ENCODE results near the gene DHH. TPM values are rescaled to one million over a fixed set of nuclear protein-coding genes. Genes with fewer than 3 reads are reported as not detected.

Gene DHH
- total RNA-seq, 1 experiment from 2014 or later = not detected

DNA sequence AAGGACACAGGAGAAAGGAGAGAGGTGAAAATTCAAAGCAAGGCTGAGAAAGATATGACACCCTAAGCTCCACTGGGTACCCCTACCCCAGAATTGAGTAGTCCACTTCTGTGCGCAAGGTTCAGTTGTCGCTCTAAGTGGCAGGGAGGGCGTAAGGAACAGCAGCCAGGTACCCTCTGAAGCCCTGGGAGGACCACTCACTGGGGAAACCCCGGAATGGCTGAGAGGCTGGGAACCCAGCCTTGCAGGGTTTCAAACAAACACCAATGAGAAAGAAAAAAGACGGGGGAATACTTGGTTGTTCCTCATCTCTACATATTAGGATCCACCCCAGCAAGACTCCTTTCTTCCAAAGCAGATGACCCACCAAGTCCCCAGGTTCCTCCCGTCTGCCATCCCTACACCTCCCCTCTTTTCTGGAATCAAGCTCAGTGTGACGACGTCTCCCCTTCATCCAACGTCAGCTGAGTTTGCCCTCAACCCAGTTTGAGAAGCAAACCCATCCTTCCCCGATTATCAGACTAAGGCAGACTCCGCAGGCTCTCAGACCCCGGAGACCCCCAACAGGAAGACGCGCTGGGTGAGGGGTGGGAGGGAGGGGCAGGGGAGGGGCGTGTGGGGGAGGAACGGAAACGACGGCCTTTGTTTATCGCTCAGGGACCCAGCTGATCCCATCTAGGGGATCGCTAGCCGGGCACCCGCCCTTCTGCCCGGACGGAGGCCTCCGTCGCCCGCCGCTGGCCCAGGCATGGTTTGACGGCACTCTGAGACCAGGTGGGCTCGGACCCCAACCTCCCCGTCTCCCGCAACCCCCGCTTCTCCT, 15.3 kb upstream of the DHH start:
- DNase-seq (ENCODE audit: low read depth) = no peak

DNA sequence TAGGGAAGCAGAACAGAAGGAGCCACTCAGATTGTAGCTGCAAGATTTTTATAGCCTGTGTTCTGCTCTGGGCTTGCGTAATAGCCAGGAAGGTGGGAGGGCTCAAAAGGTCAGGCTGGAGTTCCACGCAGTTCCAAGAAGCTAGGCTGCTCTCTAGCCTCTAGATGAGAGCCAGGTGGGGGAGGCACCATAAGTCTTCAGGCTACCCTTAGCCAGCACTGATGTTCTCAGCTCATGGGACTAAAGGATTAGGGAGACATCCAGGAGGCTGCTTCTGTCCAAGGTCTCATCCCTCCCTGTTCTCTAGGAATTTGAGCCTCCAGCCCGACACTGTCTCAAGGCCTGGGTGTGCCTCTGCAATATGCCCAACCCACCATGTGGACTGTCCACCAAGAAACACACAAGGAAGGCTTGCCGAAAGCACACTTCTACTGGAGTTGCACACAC, 14.4 kb upstream of the DHH start:
- DNase-seq (ENCODE audit: low read depth) = no peak

DNA sequence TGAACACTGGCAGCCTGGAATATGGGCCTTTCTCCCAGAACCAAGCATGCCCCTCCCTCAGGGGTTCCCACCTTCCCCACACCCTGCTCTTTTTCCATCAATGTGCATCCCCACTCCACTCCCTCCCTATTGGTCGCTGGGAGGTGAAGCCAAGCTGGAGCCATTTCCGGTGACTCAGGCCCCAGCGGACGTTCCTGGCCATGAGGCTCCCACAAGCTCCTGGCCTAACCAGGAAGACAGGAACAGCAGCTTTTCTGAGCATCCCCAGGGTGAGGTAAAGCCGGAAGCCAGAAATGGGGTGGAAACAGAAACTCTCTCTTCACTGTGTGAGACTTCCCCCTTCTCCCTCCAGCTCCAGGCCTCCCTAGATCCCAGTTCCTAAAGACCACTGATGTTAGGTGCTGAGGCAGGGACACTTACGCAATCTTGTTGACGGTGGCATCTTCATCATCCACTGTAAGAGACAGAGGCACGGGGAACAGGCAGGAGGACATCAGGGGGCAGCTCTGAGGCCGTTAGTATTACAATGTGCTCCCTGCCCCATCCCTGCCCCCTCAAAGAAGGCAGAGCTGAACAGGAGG, 11.0 kb upstream of the DHH start:
- peak; percentile 9 for DNase-seq (ENCODE audit: low read depth)

DNA sequence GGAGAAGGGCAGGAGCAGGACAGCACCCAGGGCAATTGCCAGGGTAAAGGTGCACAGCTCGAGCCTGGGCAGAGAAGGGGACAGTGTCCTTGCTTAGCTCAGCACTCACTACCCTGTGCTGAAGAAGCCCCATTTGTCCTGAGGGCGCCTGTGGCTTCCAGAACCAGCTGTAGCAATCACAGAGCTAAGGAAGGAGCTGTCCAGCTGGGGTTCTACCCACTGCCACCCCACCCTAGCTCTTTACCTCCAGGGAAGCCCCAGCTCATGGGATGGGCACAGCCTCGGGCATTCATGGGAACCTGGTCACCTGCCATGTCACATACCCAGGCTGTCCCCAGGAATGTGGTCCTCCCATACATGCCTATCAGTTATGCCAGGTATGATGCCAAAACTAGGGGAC, 10.2 kb upstream of the DHH start:
- DNase-seq (ENCODE audit: low read depth) = no peak

DNA sequence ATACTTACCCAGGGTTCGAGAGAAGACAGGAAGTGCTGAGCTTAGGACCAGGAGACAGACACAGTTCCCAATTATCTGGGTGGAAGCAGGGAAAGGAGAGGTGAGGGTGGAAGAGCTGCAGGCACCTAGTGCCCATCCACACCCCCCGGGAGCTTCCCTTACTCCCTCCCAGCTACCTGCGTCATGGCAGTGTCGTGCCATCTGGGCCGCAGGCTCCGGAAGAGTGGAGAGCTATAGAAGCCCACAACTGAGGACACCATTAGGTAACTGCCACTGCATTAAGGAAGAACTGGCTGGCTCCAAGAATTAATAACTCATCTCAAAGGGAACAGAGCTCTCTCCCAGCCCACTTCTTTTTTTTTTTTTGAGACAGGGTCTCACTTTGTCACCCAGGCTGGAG, 5.8 kb upstream of the DHH start:
- no peak for DNase-seq (ENCODE audit: low read depth)

DNA sequence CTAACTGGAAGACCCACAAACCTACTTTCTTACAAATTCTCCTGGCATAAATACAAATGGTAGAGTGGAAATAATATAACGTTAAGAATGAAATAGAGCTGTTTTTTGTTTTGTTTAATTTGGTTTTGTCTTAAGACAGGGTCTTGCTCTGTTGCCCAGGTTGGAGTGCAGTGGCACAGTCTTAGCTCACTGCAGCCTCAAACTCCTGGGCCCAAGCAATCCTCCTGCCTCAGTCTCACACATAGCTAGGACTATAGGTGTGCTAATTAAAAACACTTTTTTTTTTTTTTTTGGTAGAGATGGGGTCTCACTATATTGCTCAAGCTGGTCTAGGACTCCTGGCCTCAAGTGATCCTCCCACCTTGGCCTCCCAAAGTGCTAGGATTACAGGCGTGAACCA, 4.1 kb upstream of the DHH start:
- no peak for DNase-seq (ENCODE audit: low read depth)

DNA sequence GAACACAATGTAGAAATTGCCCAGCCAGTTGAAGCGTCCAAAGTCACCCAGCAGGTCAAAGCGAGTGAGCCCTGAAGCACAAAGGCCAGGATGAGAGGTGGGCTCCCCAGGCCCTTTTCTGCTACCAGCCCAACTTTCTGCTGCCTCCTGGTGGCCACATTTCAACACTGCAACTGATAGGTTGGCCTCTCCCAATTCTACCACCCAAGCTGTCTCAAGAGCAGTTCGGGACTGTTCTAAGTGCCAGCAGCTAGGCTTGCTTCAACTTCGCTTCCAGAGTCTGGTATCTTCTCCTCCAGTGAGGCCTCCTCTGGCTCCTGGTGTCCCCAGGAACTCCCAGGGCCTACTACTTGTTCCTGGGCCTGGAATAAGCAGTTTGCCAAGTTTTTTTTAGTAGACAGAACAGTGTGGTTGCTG, 3.4 kb upstream of the DHH start:
- DNase-seq (ENCODE audit: low read depth) = peak; percentile 25

DNA sequence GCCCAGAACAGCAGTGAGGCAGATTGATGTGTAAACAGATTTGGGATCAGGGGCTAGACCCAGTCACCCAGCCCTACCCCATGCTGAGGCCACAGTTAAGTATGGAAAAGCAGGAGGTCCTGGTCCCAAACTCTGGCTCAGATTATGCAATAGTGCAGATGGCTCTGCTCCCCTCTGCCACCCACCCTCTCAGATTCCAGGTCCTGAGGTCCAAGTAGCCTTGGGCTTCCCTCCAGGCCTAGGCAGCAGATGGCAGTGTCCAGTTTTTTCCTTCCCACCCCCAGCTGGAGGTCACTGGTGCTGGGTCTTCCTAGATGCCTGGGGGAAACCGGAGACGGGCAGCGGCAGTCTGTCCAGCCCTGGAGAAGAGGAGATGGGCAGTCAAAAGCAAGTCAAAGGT, 2.8 kb upstream of the DHH start:
- no peak for DNase-seq (ENCODE audit: low read depth)

DNA sequence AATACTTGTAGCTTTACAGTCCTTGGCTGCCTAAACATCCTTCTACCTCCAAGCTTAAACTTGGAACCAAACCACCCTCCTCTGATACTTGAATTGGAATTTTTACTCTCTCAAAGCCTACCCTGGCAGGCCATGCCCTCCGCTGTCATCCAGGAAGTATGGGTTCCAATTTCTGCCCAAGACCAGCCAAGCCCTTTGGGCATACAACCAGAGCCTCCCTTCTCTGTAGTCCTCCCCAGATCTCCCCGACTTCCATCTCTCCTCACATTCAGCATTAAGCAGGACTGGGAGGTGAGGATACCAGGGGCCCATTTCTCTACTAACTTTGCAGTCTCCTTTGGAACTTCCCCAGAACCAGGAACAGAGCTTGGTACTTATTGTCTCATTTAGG, 369 bp upstream of the DHH start:
- peak; percentile 20 for DNase-seq (ENCODE audit: low read depth)

DNA sequence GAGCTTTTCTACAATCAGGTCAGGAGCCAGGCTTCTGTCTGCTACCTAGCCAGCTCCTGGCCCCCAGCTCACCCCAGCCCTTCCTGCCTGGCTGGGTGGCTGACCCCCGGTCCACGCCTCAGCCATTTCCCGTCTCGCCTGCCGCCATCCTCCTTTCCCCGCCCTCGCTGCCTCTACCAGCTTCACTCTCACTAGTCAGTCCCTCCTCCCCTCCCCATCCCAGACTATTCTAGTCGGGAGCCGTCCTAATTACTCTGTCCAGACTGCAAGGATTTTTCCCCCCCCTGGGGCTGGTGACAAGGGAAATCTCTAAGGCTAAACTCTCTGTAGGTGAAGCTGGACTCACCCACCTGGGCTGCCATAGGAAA, 825 bp downstream of the DHH start:
- no peak for DNase-seq (ENCODE audit: low read depth)

DNA sequence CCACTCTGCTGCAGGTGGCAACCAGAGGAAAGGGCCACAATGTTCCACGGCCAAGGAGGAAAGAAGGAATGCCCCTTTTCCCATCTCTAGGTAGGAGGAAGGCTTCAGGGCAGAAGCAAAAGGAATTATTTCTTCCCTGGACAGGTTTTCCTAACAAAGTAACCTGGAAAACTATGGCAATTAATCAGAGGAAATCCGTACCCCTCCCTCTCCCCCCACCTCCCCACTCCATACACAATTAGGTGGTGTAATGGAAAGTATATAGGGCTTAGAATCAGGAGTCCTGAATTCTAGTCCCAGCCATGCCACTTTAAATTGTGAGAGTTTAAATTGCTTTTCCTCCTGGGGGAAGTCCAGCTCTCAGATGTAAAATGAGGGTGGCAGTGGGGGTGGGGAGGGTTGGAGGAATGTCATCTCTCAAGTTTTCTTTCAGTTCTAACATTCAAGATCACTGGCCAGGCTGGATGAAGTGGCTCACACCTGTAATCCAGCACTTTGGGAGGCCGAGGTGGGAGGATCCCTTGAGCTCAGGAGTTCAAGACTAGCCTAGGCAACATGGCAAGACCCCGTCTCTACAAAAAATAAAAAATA, 1.7 kb downstream of the DHH start:
- DNase-seq (ENCODE audit: low read depth) = no peak

DNA sequence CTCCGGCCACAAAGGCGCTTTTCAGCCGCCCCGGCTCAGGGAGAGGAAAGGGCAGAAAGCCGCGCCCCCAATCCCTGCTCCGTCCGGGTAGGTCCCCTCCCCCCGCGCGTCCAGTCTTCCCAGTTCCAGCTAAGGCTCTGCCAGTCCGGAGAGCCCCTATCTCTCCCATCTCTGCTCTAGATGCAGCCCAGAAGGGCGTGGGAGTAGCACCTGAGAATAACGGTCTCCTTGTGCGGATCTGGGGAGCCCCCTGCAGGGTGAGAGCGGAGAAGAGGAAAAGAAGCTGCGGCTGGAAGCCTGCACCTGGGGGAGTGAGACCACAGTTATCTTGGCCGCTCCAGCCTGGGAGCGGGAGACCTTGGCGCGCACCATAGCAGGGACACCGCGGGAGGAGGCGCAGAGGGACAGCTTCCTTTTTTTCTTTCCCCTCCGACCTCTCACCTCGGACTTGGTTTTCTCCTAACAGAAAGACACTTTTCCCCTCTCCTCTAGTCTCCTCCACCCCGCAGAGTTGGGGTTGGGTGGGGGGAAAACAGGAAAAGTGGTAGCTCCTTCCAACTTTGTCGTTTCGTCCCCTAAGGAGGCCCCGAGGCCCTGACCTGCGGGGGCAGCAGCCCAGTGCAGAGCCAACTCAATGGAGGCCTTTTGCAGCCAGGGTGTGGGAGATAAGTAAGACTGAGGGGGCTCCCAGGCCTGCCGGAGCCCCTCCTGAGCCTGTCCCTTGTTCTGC, 2.4 kb downstream of the DHH start:
- peak; percentile 62 for DNase-seq (ENCODE audit: low read depth)

DNA sequence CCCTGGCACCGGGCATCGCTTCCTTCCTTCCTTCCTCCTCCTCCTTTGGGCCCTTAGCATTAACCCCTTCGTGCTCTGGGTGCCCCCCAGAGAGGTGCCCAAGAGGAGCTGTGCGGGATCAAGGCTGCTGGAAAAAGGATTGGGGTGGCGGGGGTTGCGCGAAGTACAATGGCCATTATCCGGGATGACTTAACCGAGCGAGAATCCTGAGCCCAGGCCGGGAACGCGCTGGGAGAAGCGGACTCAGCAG, 2.8 kb downstream of the DHH start:
- DNase-seq (ENCODE audit: low read depth) = no peak

DNA sequence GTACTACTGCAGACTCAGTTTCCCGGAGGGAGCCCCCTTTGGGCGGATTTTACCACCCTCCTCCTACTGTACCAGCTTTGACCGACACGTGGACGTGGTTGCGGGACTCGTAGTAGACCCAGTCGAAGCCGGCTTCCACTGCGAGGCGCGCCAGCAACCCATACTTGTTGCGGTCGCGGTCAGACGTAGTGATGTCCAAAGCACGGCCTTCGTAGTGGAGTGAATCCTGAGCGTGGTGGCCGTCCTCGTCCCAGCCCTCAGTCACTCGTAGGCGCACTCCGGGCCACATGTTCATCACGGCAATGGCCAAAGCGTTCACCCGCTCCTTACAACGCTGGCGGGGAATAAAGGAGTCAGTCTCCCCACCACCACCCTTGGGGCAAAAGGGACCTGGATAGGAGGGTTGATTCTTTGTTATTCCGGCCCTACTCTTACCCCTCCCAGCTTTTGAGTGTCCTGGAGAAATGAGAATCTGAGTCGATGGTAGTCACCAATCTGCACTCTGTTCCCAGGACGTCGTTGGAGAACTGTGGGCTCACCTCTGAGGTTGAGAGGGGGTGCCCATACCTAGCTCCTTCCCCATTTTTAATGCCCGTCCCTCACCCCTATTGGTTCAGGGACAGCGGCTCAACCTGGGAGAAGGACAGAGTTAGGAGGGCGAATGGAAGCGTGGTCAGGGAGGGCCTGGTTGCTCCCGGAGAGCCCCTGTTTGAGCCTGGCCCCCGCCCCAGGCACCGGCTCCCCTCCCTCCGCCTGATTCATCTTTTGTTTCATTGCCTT, 3.4 kb downstream of the DHH start:
- DNase-seq (ENCODE audit: low read depth) = no peak

DNA sequence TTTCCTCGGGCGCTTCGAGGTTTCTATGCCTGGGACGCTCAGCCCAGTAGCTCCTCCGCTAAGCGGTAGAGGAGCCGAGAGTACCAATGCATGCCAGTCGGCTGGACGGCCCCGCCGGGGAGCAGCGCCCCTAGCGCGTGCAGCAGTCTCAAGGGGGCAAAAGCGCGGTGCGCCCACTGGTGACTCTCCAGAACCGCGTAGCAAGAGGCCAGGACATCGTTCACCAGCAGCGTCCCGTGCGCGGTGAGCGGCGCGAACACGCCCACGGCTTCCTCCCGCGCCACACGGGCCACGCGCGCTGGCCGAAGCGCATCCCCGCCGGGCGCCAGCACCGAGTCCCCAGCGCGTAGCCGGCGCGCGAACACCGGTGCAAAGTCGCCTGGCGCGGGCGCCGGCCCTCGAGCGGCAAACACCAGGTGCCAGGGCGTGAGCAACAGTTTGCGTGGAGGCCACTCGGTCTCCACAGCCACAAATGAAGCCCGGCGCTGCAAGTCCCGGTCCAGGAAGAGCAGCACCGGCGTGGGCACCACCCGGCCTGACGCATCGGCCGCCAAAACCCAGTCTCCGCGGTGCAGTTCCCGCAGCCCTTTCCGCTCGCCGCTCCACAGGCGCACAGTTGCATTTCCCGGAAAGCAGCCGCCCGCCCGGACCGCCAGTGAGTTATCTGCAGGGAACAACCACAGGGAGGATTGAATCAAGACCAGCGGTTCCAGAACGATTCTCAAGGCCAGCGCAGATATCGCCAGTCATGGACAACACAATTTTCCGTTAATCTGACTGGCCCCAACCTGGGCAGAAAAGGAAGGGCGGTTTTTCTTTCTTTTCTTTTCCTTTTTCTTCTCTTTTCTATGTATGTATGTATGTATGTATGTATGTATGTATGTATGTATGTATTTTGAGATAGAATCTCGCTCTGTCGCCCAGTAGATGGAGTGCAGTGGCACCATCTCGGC, 4.5 kb downstream of the DHH start:
- peak; percentile 42 for DNase-seq (ENCODE audit: low read depth)

DNA sequence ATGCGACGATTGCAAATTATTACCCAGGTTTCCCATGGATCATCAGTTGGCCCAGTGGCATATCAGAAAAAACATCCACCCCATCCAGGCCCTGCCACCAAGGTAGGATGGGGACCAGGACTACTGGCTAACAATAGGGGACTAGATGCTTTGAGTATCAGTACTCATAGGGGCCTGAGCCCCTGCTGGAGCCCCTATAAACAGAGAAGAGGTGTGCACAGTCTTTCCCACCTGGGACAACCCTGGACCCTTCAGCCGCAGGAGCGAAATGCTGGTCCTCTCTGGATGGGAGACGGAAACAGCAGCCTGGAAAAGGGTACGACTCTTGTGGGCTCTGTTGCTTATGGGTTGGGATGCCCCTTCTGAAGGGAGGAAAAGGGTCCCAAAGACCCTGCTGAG, 5.7 kb downstream of the DHH start:
- DNase-seq (ENCODE audit: low read depth) = no peak

DNA sequence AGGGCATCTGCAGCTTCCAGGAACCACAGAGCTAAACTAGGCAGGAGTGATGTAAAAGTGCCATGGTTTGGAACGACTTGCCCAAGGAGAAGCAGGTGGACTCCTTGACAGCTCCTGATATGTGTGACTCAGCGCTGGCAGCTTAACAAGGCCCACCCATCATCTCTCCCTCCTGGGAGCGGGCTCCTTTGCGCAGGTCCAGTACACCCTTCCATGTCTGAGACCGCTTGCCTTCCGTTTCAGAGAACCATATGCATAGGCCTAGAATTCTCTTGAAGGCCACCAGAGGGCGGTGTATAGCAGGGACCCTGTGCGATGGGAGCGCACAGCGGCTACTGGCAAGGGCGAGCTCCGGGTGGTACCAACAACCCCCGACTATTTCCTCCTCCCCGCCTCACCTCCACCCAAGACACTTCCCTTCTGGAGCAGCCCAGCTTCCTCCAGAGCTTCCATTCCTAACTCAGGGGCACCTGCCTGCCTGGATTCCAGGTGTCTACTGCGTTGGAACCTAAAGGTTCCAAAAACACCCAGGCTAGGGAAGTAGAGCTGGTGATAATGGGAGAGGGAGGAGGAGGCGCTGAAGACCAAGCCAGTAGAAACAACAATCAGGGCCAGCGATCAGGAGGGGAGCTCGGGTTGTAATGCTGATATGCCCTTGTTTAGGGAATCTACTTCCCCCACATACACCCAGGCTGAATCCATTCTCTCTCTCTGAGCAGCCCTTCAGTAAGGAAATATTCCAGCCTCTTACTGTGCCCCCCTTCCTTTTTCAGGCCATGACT, 6.3 kb downstream of the DHH start:
- DNase-seq (ENCODE audit: low read depth) = peak; percentile 88

DNA sequence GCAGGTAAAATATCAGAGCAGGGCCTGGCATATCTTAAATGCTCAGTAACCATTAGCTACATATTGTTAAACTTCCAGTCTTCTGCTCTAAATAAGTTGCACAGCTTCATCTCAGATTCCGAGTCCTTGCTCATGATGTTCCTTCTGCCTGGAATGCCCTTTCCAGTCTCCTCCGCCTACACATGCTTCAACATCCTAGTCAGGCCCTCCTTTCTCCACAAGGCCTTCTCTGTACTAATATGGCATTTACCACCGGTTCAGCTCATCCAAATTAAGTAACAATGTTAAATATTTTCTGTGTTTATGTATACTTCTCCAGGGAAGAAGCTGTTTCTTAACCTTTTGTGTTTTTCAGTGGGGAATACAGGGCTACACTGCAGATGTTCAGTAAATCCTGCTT, 8.5 kb downstream of the DHH start:
- no peak for DNase-seq (ENCODE audit: low read depth)

DNA sequence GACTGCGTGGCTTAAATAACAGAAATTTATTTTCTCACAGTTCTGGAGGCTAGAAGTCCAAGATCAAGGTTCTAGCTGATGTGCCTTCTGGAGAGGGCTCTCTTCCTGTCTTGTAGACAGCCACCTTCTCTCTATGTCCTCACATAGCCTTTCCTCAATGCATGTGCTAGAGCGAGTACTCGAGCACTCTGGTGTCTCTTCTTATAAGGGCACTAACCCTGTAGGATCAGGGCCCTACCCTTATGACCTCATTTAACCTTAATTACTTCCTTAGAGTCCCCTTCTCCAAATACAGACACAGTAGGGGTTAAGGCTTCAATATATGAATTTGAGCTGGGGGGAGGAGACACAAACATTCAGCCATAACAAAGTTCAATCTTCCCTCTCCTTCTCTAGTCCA, 10.2 kb downstream of the DHH start:
- DNase-seq (ENCODE audit: low read depth) = no peak

DNA sequence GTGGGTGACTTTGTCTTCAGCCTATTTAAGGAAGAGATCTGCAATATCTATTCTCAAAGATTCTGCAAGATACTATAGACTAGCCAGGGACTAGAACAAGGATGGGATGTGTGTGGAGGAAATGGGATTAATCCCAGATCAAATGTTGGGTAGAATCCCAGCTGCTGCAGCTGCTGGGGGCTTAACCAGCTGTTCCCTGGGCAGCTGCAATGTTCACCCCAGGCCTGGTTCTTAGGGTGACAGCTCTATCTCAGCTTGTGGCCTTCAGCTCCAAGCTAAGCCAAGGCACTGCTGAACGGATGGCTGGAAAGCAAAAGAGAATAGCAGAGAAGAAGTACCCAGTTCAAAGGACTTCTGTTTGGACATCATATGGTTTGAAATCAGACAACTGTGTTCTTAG, 14.8 kb downstream of the DHH start:
- no peak for DNase-seq (ENCODE audit: low read depth)
